Measurements from ENCODE around the gene MRPL28.

- TF ChIP-seq CTCF (IDR thresholded peaks at IDR 0.05) = no peak
- TF ChIP-seq POLR2A (IDR thresholded peaks at IDR 0.05) = no peak
- no peak for TF ChIP-seq EP300 (IDR thresholded peaks at IDR 0.05)
These were observed 7.1 kb downstream of the MRPL28 start for GRCh38 chr16:363110-363765.
